Measurements from ENCODE around the gene PSD2.

GRCh38 chr5:139855451-139855850, 59.8 kb downstream of the PSD2 start:
- no peak for TF ChIP-seq POLR2AphosphoS5 (IDR thresholded peaks at IDR 0.05; ENCODE audit: low read depth, low read length)
- TF ChIP-seq CTCF (IDR thresholded peaks at IDR 0.05) = no peak
- TF ChIP-seq TCF7L2 (IDR thresholded peaks at IDR 0.05; ENCODE audit: low read depth, low read length) = no peak
- TF ChIP-seq REST (IDR thresholded peaks at IDR 0.05; ENCODE audit: insufficient read depth in 1 of 2, low read depth in 2 of 2, low read length in 1 of 2) = no peak
- TF ChIP-seq SIN3A (IDR thresholded peaks at IDR 0.05; ENCODE audit: borderline replicate concordance, insufficient read depth, low read depth, low read length) = no peak
